Lower lobe of right lung (tissue), 2 donors: ENCODE measurements around the gene PDE8A. TPM values are rescaled to one million over a fixed set of nuclear protein-coding genes. Genes with fewer than 3 reads are reported as not detected.

Source experiments
- ATAC-seq, 2 donors: fragments of 200-7000 bp; cut with Tn5 transposase; one replicate each; pipeline ENCODE4 v1.9.1; 2020 to 2022; ENCODE audit warnings: mild to moderate bottlenecking in 2 of 2, moderate library complexity in 2 of 2
- DNase-seq: peaks from one replicate; pipeline ENCODE4 v3.0.0-alpha.2; 2020
- H3K27ac ChIP-seq: fragments of 200-600 bp; one replicate; pipeline ENCODE4 v1.8.0; 2022
- H3K27me3 ChIP-seq: fragments of 200-600 bp; one replicate; pipeline ENCODE4 v1.8.0; 2022; ENCODE audit warnings: low read depth
- H3K36me3 ChIP-seq: fragments of 200-600 bp; one replicate; pipeline ENCODE4 v1.8.0; 2022; ENCODE audit warnings: mild to moderate bottlenecking
- H3K4me1 ChIP-seq: fragments of 200-600 bp; one replicate; pipeline ENCODE4 v1.8.0; 2022
- H3K4me3 ChIP-seq: fragments of 200-600 bp; one replicate; pipeline ENCODE4 v1.8.0; 2022; ENCODE audit warnings: mild to moderate bottlenecking
- H3K9me3 ChIP-seq: fragments of 200-600 bp; one replicate; pipeline ENCODE4 v1.8.0; 2022
- CTCF ChIP-seq: fragments of 200-600 bp; IDR thresholded peaks from one replicate; pipeline ENCODE4 v1.8.0; 2022; ENCODE audit warnings: antibody characterized with exemption, mild to moderate bottlenecking
- intact Hi-C: fragments of 100-400 bp; cut with DNase I; formaldehyde crosslinking; loops from one replicate; pipeline ENCODE4 v1.11.0; 2022
- total RNA-seq: library from RNA; stranded (reverse); fragmentation: NEBNext Ultra II Directional; extraction: Animal tissue kit (Norgen Biotek cat#: 25700); gene quantifications from one replicate; pipeline ENCODE4 v1.2.1, GENCODE V29; 2021
- donor health status: DM: no; HTN: yes; CAD: no; lungs with severe emphysema.

The PDE8A gene
- total RNA-seq, 1 donor from 2014 or later, result 49.2 TPM

GRCh38 chr15:84973492-84974460 is 7.9 kb upstream of the PDE8A start:
- no peak for ATAC-seq
- DNase-seq, result no peak
- H3K27me3 ChIP-seq, result no peaks in the 10 kb centered on the region
- intact Hi-C loops, result no loop called here
- no peak overlapping the region for H3K4me3 ChIP-seq
- no peak for TF ChIP-seq CTCF
- no peaks in the 10 kb centered on the region for H3K9me3 ChIP-seq
- H3K27ac ChIP-seq, result no peak overlapping the region
- H3K36me3 ChIP-seq, result no peaks in the 10 kb centered on the region
- no peaks in the 10 kb centered on the region for H3K4me1 ChIP-seq

GRCh38 chr15:84975871-84976351 is 5.7 kb upstream of the PDE8A start:
- Histone ChIP-seq H3K4me1 (peaks cover 8% of the 10 kb centered on the region), H3K36me3 (no peaks in the 10 kb centered on the region), H3K27ac (no peak overlapping the region), H3K4me3 (no peak overlapping the region), H3K9me3 (no peaks in the 10 kb centered on the region), H3K27me3 (no peaks in the 10 kb centered on the region)
- ATAC-seq, result no peak
- no peak for DNase-seq
- no peak for TF ChIP-seq CTCF
- intact Hi-C loops, result no loop called here

GRCh38 chr15:84976746-84977345 is 4.8 kb upstream of the PDE8A start:
- no peaks in the 10 kb centered on the region for H3K9me3 ChIP-seq
- intact Hi-C loops, result no loop called here
- no peak overlapping the region for H3K4me3 ChIP-seq
- no peaks in the 10 kb centered on the region for H3K27me3 ChIP-seq
- DNase-seq, result no peak
- no peak for TF ChIP-seq CTCF
- ATAC-seq, result no peak
- H3K27ac ChIP-seq, result no peak overlapping the region
- H3K4me1 ChIP-seq, result peaks cover 8% of the 10 kb centered on the region
- H3K36me3 ChIP-seq, result no peaks in the 10 kb centered on the region

- no peaks in the 10 kb centered on the region for H3K9me3 ChIP-seq
- H3K36me3 ChIP-seq, result no peaks in the 10 kb centered on the region
- peak overlapping the region; percentile 94 for H3K4me3 ChIP-seq
- peak overlapping the region; percentile 93 for H3K27ac ChIP-seq
- intact Hi-C loops, result no loop called here
- H3K27me3 ChIP-seq, result no peaks in the 10 kb centered on the region
- H3K4me1 ChIP-seq, result peaks cover 28% of the 10 kb centered on the region
- DNase-seq, result peak; percentile 49
- TF ChIP-seq CTCF, result no peak
- ATAC-seq, result no peak
Measured at GRCh38 chr15:84979651-84980050, 2.0 kb upstream of the PDE8A start.

- ATAC-seq, result peak; percentile 85
- Histone ChIP-seq H3K4me3 (peak overlapping the region; percentile 94), H3K9me3 (no peaks in the 10 kb centered on the region), H3K27ac (peak overlapping the region; percentile 93), H3K27me3 (no peaks in the 10 kb centered on the region), H3K4me1 (peaks cover 33% of the 10 kb centered on the region), H3K36me3 (no peaks in the 10 kb centered on the region)
- intact Hi-C loops, result no loop called here
- DNase-seq, result peak; percentile 90
- TF ChIP-seq CTCF, result no peak
Measured at GRCh38 chr15:84980196-84981053, 1.2 kb upstream of the PDE8A start.
